ENCODE results near the gene CA10.

The CA10 gene

DNA sequence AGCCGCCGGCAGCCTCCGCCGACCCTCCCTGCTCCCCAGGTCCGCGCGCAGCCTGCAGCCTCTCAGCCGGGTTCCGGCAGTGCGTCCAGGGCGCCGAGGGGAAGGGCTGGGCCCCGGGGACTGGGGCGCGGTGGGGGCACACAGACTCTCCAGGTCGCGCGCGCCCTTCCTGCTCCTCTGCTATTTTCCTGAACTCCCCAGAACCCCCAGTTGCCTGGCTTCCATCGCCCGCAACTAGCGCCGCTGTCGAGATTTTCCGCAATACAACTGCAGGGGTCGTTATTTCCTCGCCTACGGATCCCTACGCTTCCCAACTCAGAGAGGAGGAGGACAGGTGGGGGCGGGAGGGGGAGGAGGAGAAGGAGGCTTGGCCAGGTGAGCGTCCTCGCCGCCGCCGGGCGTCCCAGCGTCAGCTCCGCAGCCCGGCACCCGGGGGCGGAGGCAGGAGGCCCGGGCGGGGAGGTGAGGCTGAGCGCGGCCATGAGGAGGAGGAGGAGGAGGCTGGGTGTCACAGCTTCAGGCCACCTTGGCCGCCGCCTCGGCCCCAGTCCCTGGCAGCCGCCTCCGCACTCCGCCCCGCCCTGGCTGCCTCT lies at the start of gene CA10:
Gene CA10 (minus strand): TSS at position 265 of the 593 bp plus-strand sequence.
- no peak for DNase-seq

DNA sequence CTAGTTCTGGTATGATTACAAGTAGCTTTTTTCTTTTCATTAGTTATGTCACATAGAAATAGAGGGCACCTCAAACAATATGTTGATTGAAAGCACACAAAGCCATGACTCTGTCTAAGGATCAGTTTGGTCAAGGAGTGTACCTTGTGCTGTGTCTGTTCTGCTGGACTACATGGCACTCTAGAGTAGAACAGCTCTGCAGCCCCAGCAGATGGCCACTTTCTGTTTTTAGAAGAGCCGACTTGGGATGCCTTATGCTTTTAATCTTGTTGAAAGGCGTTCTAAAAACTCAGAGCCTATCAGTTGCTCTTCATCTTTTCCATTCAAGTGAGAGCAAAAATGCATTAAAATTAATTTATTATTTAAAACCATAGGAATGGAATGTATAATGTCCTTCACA lies 49.3 kb upstream of the CA10 start:
- DNase-seq = no peak

DNA sequence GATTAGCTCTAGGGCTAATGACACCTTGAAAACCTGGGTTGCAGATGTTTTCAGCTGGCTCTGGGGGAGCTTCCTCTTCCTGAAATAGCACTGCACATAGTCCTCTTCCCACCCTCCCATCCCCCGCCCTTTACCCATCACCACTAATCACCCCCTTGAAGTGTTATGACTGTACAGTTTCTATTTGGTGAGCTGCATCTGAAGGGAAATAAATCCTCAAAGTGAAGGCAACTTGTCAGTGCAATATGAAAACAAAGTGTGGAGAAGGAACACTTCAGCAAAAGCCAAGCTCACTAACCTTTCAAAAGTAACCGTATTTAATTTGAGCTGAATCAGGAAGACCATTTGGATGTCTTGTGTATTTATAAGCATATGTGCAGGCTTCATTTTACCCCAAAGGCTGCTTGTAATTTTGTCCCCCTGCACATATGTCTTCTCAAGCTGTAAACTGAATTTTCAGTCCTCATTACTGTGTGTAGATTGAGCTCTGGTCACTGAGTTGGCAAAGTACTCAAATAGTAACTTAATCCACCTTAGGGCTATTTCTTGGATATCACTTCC lies 44.1 kb upstream of the CA10 start:
- no peak for DNase-seq

DNA sequence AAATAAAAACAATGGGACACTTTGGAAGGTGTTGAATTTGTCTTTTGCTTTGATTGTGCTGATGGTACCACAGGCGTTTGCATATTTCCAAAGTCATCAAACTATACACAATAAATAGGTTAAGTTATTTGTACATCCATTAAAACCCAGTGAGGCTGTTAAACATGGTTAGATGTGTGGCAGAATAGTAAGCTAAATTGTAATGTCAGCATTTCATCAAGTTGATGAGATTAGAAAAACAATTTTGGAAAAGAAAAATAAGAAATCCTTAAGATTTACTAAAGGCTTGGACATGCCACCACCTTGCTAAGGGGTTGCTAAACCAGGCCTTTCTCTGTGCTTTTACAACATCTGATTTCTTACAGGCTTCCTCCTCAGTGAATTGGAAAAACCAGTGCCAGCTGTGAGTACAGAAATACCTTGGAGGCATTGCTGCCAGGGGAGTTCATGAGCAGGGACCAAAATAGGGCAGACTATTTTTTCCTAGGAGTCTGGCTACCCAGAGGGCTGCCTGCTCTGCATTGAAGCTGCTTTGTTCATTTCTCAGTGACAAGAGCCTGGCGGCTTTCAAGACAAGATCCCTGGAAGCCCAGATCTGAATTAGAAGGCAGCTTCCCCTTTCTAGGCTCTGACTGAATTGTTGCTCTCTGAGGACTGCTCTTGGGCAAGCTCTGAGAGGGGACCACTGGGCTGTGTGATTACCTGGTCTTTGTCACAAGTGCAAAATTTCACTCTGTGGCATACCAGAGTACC lies 43.4 kb upstream of the CA10 start:
- DNase-seq = no peak

DNA sequence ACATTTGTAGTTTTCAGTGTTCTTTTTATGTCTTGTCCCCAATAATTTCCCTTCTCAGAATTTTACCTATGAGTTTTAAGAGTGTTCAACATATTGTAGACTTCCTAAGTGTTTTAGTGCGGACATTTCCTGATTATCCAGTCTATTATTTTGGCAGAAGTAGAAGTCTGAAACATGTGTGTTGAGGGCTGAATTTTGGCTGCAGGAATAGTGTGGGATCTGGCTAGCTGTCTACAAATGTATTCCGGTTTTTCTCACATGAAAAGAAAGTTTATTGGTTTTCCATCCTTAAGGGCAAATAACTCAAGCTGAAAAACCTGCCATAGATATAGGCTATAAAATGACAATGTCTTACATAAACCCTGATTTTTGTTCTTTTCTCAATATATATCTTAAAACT lies 33.0 kb upstream of the CA10 start:
- no peak for DNase-seq

DNA sequence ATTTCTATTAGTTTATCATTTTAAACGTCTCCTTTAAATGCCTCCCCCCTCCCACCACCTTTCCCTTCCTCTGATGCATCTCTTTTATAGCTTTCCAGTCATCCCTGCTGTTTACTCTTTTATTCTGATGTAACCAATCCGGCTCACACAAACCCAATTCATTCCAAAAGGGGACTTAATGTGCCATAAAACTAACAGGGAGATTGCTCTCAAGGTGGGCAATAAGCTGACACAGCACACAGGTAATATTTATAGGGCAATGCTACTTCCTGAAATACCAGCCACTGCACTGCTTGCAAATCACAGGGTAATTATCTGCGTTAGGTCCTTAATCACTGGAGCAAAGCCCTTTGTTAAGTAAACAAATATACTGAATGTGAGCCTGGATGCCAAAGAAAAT lies 23.3 kb upstream of the CA10 start:
- no peak for DNase-seq

DNA sequence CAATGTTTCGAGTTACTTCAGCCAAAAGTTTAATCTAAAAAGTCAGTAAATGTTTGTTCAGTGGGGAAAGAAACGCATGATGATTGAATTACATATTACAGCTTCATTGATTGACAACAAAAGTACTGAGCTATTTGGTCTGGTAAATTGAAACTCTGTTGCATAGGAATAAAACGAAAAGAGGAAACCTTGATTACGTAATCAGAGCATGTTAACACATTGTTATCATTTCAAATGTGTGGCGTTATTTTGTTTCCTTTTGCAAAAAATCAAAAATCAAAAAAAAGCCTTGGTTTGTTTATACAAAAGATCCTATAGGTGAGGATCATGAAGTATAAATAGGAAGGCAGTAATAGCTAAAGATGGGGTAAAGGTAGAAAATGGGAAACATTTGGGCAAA lies 19.5 kb upstream of the CA10 start:
- no peak for DNase-seq

DNA sequence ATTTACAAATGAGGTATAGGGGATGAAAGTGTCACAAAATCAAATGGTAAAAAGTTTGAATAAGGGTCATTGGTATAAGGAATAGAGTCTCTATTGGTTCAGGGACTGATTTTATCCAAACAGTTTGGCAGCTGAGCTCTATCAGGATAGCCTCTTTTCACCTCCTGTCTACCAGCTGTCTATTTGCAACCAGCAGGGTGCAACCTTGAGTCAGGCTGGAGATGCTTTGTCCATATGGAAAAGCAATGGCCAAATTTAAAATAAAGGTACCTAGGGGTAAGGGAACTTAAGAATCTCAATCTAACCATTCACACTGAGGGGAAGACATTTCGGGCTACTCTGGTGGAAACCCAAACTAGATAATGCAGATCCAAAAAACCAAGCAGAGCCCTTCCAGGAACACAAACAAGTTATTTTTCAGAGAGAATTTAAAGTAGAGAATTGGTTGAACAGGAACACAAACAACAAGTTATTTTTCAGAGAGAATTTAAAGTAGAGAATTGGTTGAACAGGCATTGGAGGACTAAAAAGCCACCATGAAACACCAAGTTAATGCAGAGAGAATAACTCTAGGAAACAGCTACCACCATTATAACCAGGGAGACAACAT lies 12.6 kb upstream of the CA10 start:
- no peak for DNase-seq

DNA sequence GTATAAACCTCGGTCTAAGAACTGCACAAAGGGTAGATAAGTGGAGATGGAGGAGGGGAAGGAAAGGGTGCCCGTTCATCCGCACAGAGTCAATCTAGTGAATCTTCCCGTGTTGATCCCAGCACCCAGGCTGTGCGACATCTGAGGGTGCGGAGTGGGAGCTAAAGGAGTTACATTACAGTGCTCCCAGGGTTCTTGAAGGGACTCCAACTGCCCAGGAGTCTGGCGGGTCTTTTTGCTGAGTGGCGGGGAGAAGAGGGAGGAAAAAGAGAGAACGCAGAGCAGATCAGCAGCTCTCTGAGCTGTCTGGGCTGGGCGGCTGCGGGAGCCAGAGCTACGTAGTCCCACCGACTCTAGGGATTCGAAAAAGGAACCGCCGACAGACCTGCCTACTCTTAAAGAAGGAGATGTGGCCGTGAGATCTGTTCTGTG lies 1.6 kb upstream of the CA10 start:
- no peak for DNase-seq

DNA sequence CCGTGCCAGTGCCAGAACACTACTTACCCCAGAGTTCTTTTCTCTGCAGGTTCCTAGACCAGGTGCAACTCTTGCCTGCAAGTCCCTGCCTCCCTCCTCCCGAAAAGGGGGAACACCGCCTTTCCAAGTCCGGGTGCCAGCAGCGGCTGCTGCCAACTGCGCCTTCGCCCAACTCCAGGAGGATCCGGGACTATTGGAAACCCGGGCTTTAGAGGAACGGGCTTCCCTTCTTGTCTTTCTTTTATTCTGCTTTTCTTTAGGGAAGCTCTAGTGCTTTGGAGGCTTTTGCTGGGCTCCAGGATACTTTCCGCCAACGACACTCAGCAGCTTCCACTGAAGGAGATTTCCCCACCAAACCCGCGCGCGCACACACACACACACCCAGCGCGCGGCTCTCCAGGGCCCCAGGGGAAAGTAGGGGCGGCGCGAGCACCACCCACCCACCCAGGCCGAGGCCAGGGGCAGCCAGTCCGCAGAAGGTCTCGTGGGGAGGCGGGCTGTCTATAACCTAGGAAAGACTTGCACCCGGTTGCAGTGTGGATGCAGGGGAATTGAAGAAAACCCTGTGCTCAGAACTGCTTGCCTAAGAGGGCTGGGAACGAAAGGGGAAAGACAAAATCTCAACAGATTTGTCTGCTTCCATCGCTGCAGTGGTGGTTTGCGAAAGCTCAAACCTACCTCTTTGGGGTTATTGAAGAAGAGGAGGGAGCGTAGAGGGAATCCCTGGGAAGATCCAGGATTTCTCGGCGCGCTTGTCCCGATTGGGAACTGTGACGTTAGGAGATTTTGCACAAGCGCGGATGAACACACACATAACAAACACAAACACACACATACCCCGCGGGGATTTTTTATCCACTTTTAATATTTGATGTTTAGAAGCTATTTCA lies 977 bp upstream of the CA10 start:
- DNase-seq = no peak

DNA sequence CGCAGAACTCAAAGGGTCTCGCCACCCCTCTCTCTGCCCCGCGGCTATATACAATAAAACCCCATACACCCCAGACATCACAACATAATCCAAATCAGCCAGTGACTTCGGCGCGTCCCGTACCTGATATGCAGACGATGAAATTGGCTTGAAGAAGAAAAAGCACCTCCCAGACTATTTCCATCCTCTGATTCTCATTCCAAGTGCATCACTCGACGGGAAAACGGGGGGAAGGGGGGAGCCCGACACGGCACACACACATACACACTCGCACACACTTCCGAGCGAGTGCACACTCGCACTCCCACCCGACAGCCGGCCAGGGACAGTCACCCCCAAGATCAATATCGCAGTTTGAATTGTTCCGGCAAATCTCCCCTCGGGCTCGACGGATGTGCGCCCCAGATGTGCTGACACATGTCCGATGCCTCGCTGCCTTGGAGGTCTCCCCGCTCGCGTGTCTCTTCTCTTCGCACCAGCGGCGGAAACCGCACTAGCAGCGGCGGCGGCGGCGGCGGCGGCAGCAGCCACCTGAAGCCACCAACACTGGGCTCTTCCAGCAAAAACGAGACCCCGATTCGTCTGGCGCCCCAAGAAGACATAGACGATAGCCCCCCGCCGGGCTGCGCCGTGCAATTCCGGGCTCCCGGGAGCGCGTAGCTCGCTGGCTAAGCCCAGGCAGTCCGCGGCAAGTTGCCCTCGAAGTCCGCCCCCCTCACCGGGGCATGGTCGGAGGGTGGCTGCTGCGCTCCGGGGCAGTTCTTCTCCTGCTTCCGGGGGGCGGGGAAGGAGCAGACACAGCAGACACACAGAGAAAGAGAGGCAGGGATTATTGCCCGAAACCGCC lies 688 bp downstream of the CA10 start:
- no peak for DNase-seq

DNA sequence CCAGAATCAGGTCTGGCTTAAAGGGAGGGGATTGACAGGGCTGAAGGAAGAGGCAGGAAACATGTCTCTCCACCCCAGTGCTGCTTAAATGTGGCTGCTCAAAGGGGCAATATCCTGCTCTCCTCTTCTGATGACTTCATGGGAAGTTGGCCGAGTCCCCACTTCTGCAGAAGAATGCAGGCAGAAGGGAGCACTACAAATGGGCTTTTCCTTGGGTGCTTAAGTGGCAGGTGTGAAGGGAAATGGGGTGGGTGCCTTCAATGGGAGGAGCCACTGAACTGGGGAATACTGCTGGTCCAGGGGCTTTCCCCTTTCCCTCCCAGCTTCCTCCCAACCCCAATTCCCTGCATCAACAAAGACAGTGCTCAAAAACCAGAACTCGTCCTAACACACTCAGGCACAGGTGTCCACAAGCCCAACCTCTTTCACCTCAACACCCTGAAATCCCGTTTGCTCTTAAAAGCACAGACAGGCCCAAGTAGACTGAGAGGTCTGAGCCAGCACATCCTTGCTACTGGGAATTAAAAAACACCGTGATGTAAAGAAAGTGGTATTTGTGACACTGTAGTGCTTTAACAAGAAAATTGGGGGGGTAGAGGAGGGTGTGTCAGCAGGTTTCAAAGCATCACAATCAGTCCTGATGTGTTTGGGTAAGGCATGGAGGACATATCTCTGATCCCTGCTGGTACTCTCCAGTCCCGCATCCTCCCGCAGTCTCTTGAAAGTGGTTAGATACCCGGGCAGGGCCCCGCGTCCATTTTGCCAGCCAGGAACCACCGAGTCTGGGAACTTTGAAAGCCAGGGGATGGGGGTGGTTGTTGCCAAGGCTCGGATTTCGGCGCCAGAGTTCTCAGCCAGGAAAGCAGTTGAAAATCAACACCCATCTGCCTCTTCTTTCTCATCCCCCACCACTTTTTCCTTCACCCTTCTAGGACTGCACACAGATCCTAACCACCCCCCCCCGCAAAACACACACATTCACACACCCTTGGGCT lies 1.6 kb downstream of the CA10 start:
- DNase-seq = no peak

DNA sequence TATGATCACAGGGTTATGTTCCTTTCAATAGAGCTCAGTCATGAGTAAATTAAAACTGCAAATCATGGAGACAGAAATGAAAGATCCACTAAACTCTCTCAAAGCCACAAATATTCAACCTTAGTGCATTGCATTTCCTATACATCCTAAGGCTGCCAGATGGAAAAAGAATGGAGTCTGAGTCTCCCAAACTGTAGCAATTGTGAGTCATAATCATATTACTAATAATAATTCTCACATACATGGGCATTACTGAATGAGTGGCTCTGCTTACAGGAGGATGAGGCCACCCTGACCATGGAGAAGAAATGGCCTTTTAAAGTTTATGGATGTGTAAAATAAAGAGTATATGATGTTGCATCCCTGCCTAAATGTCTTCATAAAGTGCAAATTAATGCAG lies 3.2 kb downstream of the CA10 start:
- no peak for DNase-seq

DNA sequence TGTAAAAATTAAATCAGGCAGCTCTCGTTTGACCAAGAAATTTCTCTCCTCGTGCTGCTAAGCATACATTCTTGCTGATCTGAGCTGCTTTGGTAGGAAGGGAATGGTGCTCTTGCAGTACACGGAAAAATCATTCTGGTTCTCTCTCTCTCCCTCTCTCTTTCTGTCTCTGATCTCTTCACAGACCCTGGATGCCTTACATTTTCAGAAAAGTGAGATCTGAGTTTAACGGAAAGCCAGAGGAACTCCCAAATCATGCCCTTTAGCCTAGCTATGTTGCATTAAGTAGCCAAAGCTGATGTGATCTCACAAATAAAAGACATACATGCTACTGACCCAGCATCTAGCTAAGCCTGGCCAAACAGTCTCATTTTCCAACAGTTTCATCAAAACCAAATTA lies 4.0 kb downstream of the CA10 start:
- DNase-seq = no peak

DNA sequence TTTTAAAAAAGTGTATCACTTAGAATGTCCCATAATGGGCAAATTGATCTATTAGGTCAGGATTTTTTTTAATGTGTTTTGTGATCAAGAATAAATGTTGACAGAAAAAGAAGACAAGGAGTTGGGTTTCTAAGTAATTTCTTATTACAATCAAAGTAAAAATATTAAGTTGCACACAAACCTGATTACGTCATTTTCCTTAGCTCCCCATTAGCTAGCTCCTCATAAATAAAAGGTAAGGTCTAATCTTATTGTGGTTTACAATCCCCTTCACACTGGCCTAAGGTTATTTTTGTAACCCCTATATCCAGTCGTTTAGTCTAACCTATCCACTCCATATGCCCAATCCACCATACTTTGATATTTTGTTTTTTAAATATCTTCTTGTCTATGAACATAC lies 7.6 kb downstream of the CA10 start:
- DNase-seq = no peak

DNA sequence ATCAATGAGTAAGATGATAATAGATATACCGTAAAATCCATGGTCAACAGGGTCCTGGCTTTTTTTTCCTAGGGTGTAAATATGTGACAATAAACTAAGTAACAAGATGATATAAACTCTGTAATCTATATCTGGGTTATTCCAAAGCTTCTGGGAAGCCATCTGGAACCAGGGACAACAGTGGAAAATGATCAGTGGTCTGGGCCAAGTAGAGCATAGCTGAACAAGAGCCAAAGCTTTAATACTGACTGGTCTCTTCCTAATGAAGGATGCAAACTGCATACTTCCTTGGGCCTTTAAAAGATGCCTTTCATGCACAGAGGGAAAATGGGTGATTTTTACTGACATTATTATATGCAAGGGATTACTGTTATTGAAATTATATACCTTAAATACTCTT lies 8.9 kb downstream of the CA10 start:
- no peak for DNase-seq

DNA sequence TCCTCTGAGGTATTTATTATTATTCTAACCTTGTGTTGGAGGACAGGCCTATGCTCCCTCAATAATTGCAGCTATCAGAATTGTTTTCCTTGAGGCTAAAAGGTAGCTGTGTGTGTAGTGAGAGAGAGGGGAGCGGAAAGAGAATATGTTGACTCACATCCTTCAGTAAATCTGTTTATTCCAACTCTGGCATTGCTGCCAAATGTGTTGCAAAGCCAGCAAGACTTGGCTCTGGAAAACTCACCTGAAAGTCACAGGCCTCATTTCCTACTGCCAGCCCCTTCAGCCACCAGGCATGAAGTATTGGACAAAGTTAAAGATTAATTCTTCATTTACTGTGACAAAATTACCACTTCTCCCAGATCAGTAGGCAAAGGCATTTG lies 9.6 kb downstream of the CA10 start:
- DNase-seq = no peak

DNA sequence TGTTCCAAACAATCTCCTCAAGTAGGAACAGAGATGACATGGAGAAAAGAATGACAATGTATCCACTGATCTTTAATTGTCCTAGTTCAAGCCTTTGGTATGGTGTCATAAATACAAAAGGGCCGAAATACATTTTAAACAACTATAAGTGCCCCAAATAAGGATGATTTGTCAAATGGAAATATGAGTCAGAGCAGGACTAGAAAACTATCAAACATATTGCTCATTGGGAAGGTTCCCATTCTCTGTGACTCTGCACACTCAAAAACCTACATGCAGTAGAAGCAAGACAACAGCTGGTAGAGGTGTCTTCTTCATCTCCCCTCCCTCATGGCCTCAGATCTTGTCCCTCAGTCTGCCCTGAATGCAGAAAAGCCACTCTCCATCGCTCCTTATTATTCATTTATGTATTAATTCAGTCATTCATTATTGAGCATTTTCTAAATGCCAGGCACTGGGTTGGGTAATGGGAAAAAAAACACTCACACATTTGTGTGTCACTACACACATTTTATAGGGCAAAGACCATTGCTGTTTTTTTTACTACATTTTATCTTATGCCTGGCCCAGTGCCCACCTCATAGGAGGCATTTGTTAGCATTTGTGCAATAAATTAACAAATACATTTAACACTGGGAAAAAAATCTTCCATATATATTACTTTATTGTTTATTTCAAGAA lies 10.1 kb downstream of the CA10 start:
- DNase-seq = no peak

DNA sequence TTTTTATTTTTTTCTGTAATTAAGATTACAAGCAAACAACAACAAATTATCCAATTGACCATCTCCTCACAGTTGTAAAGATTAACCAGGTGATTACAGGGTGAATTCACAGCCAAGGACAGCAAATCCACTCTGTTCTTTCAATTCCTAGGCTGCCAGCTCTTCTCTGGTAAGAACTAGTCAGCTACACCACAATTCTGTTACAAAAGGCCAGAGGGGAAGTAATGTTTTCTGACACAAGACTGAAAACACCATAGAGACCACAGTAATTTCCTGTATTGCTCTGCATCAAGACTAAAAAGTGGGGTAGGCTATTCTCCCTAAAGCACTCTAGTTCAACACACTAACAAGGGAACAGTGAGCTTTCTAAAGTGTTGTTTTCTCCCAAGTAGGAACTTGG lies 10.6 kb downstream of the CA10 start:
- no peak for DNase-seq

DNA sequence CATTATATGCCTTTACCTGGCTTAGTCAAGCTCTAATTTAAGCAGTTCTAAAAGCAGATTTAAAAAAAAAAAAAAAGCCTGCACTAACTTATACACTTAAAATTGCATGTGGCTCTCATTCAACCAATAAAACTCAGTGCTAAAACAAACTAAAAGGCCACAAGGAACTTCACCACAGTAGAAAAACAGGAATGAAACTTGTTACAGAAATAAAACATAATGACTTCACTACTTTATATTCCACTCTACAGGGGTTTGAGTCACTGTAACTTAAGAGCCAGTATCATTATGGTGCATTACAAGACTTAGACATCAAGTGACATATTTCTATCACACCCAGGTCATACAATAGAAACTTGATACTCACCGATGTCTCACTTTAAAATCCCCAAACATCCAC lies 11.1 kb downstream of the CA10 start:
- no peak for DNase-seq

All from stimulated activated naive CD4-positive, alpha-beta T cell treated with Interleukin-2 at 50 U/mL for 16 hours (primary cell).